Mesenchymal stem cell (in vitro differentiated cells and primary cell): ENCODE data around the gene ARHGEF2.

ENCODE experiments used
- DNase-seq: peaks from one replicate; pipeline ENCODE4 v3.0.0-alpha.2; 2013
- H2AFZ ChIP-seq: one replicate; pipeline ENCODE4 v1.6.1; 2013; ENCODE audit warnings: low read depth, mild to moderate bottlenecking, control low read depth, inconsistent platforms, low read length, moderate library complexity
- H2AK5ac ChIP-seq: 2 replicates; pipeline ENCODE4 v1.6.1; 2013; ENCODE audit warnings: low read length, moderate library complexity, mild to moderate bottlenecking, inconsistent platforms; ENCODE audit not compliant: severe bottlenecking
- H2BK120ac ChIP-seq: one replicate; pipeline ENCODE4 v1.6.1; 2013; ENCODE audit warnings: low read depth, mild to moderate bottlenecking, inconsistent platforms, low read length, moderate library complexity
- H2BK12ac ChIP-seq, 2 experiments: one replicate each; pipeline ENCODE4 v1.6.1; 2013; ENCODE audit warnings: inconsistent platforms in 2 of 2, low read length in 2 of 2, mild to moderate bottlenecking in 2 of 2, moderate library complexity in 2 of 2, control low read depth in 1 of 2
- H2BK15ac ChIP-seq: one replicate; pipeline ENCODE4 v1.6.1; 2013; ENCODE audit warnings: mild to moderate bottlenecking, low read depth, inconsistent platforms; ENCODE audit not compliant: poor library complexity, severe bottlenecking
- H2BK5ac ChIP-seq: 2 replicates; pipeline ENCODE4 v1.6.1; 2013; ENCODE audit warnings: low read depth, mild to moderate bottlenecking, low read length, control low read depth, inconsistent platforms; ENCODE audit not compliant: poor library complexity, severe bottlenecking
- H3K14ac ChIP-seq, 2 experiments: one replicate each; pipeline ENCODE4 v1.6.1; 2013; ENCODE audit warnings: inconsistent platforms in 2 of 2, low read length in 2 of 2, control low read depth in 1 of 2, mild to moderate bottlenecking in 1 of 2, moderate library complexity in 1 of 2
- H3K18ac ChIP-seq, 2 experiments: one replicate each; pipeline ENCODE4 v1.6.1; 2013; ENCODE audit warnings: inconsistent platforms in 2 of 2, low read length in 2 of 2, control low read depth in 1 of 2, low read depth in 1 of 2, mild to moderate bottlenecking in 1 of 2
- H3K23ac ChIP-seq, 2 experiments: one replicate each; pipeline ENCODE4 v1.6.1; 2013; ENCODE audit warnings: inconsistent platforms in 2 of 2, low read length in 2 of 2, mild to moderate bottlenecking in 2 of 2, moderate library complexity in 2 of 2, control low read depth in 1 of 2
- H3K27ac ChIP-seq: 2 replicates; pipeline ENCODE4 v1.5.1; 2013; ENCODE audit warnings: mild to moderate bottlenecking, moderate library complexity, low read length, control low read depth, inconsistent platforms; ENCODE audit not compliant: poor library complexity, severe bottlenecking
- H3K27me3 ChIP-seq, 2 experiments: 2 replicates each; pipeline versions ENCODE4 v1.6.1 to v1.7.0; 2013; ENCODE audit warnings: low read length in 2 of 2, mild to moderate bottlenecking in 2 of 2, moderate library complexity in 2 of 2, control low read depth in 1 of 2, inconsistent platforms in 1 of 2; ENCODE audit not compliant: control insufficient read depth in 1 of 2, insufficient read depth in 1 of 2
- H3K36me3 ChIP-seq, 2 experiments: 2 replicates each; pipeline versions ENCODE4 v1.6.1 to v1.7.0; 2013; ENCODE audit warnings: low read length in 2 of 2, control low read depth in 1 of 2, inconsistent platforms in 1 of 2, low read depth in 1 of 2, mild to moderate bottlenecking in 1 of 2; ENCODE audit not compliant: insufficient read depth in 2 of 2, control insufficient read depth in 1 of 2
- H3K4ac ChIP-seq, 2 experiments: one replicate each; pipeline ENCODE4 v1.6.1; 2013; ENCODE audit warnings: inconsistent platforms in 2 of 2, low read length in 2 of 2, mild to moderate bottlenecking in 2 of 2, moderate library complexity in 2 of 2, control low read depth in 1 of 2, low read depth in 1 of 2
- H3K4me1 ChIP-seq: 2 replicates; pipeline ENCODE4 v1.6.1; 2013; ENCODE audit warnings: low read depth, low read length, control low read depth; ENCODE audit not compliant: control insufficient read depth, insufficient read depth
- H3K4me2 ChIP-seq: 2 replicates; pipeline ENCODE4 v1.6.1; 2013; ENCODE audit warnings: low read length, mild to moderate bottlenecking, inconsistent platforms; ENCODE audit not compliant: poor library complexity, severe bottlenecking
- H3K4me3 ChIP-seq, 2 experiments: 2 replicates each; pipeline versions ENCODE4 v1.5.1 to v1.7.0; 2013; ENCODE audit warnings: low read length in 2 of 2, mild to moderate bottlenecking in 2 of 2, control low read depth in 1 of 2, low read depth in 1 of 2; ENCODE audit not compliant: insufficient read depth in 1 of 2
- H3K79me1 ChIP-seq: replicated peaks from 2 replicates; pipeline ENCODE4 v1.6.1; 2013; ENCODE audit warnings: mild to moderate bottlenecking, control low read depth, low read length, inconsistent platforms; ENCODE audit not compliant: poor library complexity, severe bottlenecking
- H3K9ac ChIP-seq: 2 replicates; pipeline ENCODE4 v1.7.0; 2013; ENCODE audit warnings: mild to moderate bottlenecking, low read length, moderate library complexity
- H3K9me3 ChIP-seq: 2 replicates; pipeline ENCODE4 v1.7.0; 2013; ENCODE audit warnings: mild to moderate bottlenecking, low read length; ENCODE audit not compliant: control insufficient read depth
- H4K8ac ChIP-seq: one replicate; pipeline ENCODE4 v1.6.1; 2013; ENCODE audit warnings: inconsistent platforms, mild to moderate bottlenecking, low read length, moderate library complexity
- H4K91ac ChIP-seq: one replicate; pipeline ENCODE4 v1.6.1; 2013; ENCODE audit warnings: mild to moderate bottlenecking, low read length, inconsistent platforms
- WGBS: methylation state at CpG from one replicate; pipeline ENCODE4 v1.1.7; 2013; ENCODE audit warnings: mixed read lengths; 5-methylcytosine and 5-hydroxymethylcytosine counted together

ARHGEF2 gene

DNA sequence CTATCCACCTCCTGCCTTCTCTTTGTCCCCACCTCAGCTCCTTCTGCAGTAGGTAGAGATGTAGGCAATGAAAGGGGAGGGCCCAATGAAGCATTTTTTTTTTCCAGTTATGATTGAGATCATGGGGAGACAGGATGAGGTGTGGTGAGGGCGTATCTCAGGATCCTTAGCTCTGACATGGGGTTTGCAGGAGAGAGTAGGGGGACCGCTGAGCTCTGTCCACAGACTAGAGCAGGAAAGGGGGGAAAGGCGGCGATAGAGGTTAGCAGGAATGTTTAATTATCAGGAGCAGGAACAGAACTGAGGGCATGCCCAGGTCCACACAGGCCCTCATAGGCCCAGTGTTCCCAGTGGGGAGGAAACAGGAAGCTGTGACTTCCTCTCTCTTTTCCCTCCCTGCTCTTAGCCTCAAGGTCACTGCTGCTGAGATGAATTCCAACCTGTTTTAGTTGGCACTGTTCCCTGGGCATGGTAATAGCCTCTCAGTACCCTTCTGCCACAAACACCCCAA, 37.8 kb downstream of the ARHGEF2 start:
- H3K4me1 ChIP-seq: peaks cover 15% of the 10 kb centered on the region
- no peak overlapping the region for H3K14ac ChIP-seq
- no peak overlapping the region for H3K4me3 ChIP-seq
- no peak overlapping the region for H4K91ac ChIP-seq
- H3K9ac ChIP-seq: no peak overlapping the region
- 80% methylated on average over 4 of the region's 4 CpGs for WGBS
- peak; percentile 43 for DNase-seq
- H2AFZ ChIP-seq: peak overlapping the region; percentile 46
- H2BK12ac ChIP-seq: no peak overlapping the region
- no peak overlapping the region for H3K4me2 ChIP-seq
- no peak overlapping the region for H2BK15ac ChIP-seq
- H3K18ac ChIP-seq: peak overlapping the region; percentile 23 to 61
- no peaks in the 10 kb centered on the region for H3K27me3 ChIP-seq
- H3K36me3 ChIP-seq: peaks cover 6 to 9% of the 10 kb centered on the region in 2 experiments
- peak overlapping the region in 1 of 2 experiments; percentile 65 for H3K4ac ChIP-seq
- no peak overlapping the region for H3K23ac ChIP-seq
- peak overlapping the region; percentile 29 for H2BK120ac ChIP-seq
- peak overlapping the region; percentile 57 for H3K27ac ChIP-seq
- peak overlapping the region; percentile 56 for H4K8ac ChIP-seq
- no peaks in the 10 kb centered on the region for H3K9me3 ChIP-seq
- H3K79me1 ChIP-seq: no peaks in the 10 kb centered on the region
- no peak overlapping the region for H2AK5ac ChIP-seq
- H2BK5ac ChIP-seq: no peak overlapping the region

DNA sequence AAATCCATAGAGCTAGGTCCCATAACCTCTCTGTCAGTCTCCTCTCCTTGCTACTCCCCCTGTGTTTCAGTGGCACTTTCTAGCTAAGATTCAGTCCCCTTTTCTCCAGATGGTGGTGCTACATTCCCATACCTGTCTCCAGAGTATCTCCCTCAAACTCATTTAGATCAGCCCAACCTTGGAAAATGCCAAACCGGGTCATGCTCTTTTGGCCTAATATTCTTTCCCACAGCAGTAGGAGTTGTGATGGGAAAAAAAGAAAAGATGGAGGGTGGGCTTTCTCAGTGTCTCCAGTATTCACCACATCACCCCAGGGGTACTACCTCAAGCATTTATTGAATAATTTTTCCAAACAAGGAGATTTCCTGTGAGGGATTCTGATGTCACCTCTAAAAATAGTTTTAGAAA, 40.1 kb downstream of the ARHGEF2 start:
- H2AK5ac ChIP-seq: no peak overlapping the region
- H3K4me2 ChIP-seq: no peak overlapping the region
- DNase-seq: peak; percentile 77
- H3K4ac ChIP-seq: no peak overlapping the region
- peaks cover 0 to 7% of the 10 kb centered on the region in 2 experiments for H3K36me3 ChIP-seq
- no peaks in the 10 kb centered on the region for H3K27me3 ChIP-seq
- no peak overlapping the region for H3K18ac ChIP-seq
- H2BK15ac ChIP-seq: no peak overlapping the region
- H3K79me1 ChIP-seq: peaks cover 3% of the 10 kb centered on the region
- no peak overlapping the region for H3K4me3 ChIP-seq
- H2AFZ ChIP-seq: no peak overlapping the region
- H2BK12ac ChIP-seq: no peak overlapping the region
- no peak overlapping the region for H3K27ac ChIP-seq
- no peak overlapping the region for H2BK5ac ChIP-seq
- no CpG with 5 or more reads among the region's 1 CpG for WGBS
- H4K91ac ChIP-seq: no peak overlapping the region
- no peak overlapping the region for H3K23ac ChIP-seq
- H3K14ac ChIP-seq: no peak overlapping the region
- H2BK120ac ChIP-seq: no peak overlapping the region
- H3K9ac ChIP-seq: peak overlapping the region; percentile 3
- H3K4me1 ChIP-seq: peaks cover 20% of the 10 kb centered on the region
- no peak overlapping the region for H4K8ac ChIP-seq
- no peaks in the 10 kb centered on the region for H3K9me3 ChIP-seq

DNA sequence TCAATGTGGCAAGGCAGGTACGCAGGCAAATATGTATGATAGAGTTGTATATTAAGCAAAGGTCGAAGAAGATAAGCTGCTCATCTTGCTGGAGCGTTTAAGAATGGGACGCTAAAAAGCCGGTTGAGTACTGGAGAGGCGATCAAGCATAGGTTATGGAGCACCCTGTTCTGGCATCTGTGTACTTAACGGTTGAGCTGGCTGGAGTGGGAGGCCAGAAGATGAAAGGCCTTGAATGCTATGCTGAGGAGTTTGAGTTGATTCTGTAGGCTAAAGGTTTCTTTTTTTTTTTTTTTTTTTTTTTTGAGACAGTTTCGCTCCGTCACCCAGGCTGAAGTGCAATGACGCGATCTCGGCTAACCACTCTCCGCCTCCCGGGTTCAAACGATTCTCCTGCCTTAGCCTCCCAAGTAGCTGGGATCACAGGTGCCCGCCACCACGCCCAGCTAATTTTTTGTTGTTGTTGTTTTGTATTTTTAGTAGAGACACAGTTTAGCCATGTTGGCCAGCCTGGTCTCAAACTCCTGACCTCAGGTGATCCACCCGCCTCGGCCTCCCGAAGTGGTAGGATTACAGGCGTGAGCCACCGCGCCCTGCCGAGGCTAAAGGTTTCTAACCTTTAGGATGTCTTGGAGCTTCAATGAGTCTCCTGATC, 43.3 kb downstream of the ARHGEF2 start:
- no peaks in the 10 kb centered on the region for H3K27me3 ChIP-seq

DNA sequence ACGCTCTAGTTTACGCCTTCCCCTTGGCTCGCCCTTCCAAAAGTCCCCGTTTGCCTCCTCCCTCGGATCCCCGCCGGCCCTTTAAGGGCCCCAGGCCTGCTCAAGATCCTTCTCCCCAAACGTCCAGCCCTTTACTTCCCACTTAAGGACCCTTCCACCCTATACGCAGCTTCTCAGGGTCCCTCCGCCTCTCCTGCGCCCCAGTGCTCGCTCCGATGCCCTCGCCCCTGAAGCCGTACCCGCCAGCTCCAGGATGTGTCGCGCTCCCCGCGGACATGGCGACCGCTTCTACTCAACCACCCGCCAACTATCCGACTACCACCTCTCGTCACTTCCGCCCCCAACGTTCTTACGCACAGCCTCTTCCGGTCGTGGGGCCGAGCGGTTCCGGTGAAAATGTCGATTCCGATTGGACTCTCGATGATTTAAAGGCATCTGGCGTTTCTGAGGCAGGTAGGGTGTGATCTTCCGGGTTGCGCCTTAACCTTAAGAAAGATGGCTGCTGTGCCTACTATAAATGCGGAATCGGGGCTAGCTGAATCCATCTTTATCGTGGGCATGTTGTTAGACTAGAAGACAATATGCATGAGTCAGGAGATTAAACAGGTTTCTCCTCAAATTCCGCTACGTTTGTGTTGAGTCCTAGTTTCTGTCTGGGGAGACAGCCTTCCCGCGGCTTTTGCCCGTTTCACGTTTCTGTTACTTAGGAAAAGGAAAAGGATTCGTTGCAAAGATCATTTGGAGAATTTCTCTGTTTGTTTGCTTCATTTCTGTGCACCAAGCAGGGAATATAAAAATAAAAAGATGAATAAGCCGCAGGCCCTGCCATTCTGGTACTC, 44.0 kb downstream of the ARHGEF2 start, which contains the start of gene KHDC4:
Gene KHDC4 (minus strand): TSS at position 317 of the 839 bp plus-strand sequence. CDS start 40 bp downstream, at position 277.
- Histone ChIP-seq H3K14ac (peak within 1 kb of the TSS in 1 of 2 experiments; percentile 98), H2BK5ac (peak within 1 kb of the TSS; percentile 93), H3K27me3 (no peaks in the 10 kb centered on the region), H3K4me3 (peak within 1 kb of the TSS; percentile 92 to 98), H4K91ac (peak within 1 kb of the TSS; percentile 66), H3K9ac (peak within 1 kb of the TSS; percentile 98), H2BK12ac (no peak within 1 kb of the TSS), H2AFZ (peak within 1 kb of the TSS; percentile 51), H3K4me1 (peaks cover 14% of the 10 kb centered on the region), H3K79me1 (peaks cover 3% of the 10 kb centered on the region), H3K4me2 (peak within 1 kb of the TSS; percentile 98), H3K9me3 (no peaks in the 10 kb centered on the region), H3K36me3 (peaks cover 22 to 36% of the 10 kb centered on the region in 2 experiments), H3K23ac (peak within 1 kb of the TSS in 1 of 2 experiments; percentile 99), H2BK120ac (peak within 1 kb of the TSS; percentile 42), H2AK5ac (peak within 1 kb of the TSS; percentile 96), H2BK15ac (peak within 1 kb of the TSS; percentile 86), H4K8ac (peak within 1 kb of the TSS; percentile 100), H3K4ac (peak within 1 kb of the TSS; percentile 93 to 99), H3K18ac (peak within 1 kb of the TSS; percentile 94 to 100), H3K27ac (peak within 1 kb of the TSS; percentile 92)
- peak; percentile 98 for DNase-seq
- WGBS: 2% methylated on average over 50 of the region's 50 CpGs

More for the DNA sequence above, 43.3 kb downstream of the ARHGEF2 start:
- Histone ChIP-seq H2AK5ac (peak overlapping the region; percentile 76), H2BK5ac (no peak overlapping the region), H3K4me3 (peak overlapping the region in 1 of 2 experiments; percentile 92), H3K27ac (peak overlapping the region; percentile 92), H3K14ac (peak overlapping the region in 1 of 2 experiments; percentile 26), H4K91ac (peak overlapping the region; percentile 66), H2BK120ac (no peak overlapping the region), H3K18ac (peak overlapping the region; percentile 5 to 94), H3K36me3 (peaks cover 17 to 29% of the 10 kb centered on the region in 2 experiments), H3K4me2 (peak overlapping the region; percentile 91), H3K9me3 (no peaks in the 10 kb centered on the region), H2AFZ (peak overlapping the region; percentile 10), H4K8ac (peak overlapping the region; percentile 94), H3K9ac (peak overlapping the region; percentile 98), H3K4me1 (peaks cover 15% of the 10 kb centered on the region), H2BK12ac (no peak overlapping the region), H3K4ac (peak overlapping the region; percentile 57 to 85), H2BK15ac (no peak overlapping the region), H3K79me1 (peaks cover 3% of the 10 kb centered on the region), H3K23ac (no peak overlapping the region)
- no peak for DNase-seq
- 95% methylated on average over 24 of the region's 24 CpGs for WGBS
